ENCODE data around the gene IKZF1.

DNA sequence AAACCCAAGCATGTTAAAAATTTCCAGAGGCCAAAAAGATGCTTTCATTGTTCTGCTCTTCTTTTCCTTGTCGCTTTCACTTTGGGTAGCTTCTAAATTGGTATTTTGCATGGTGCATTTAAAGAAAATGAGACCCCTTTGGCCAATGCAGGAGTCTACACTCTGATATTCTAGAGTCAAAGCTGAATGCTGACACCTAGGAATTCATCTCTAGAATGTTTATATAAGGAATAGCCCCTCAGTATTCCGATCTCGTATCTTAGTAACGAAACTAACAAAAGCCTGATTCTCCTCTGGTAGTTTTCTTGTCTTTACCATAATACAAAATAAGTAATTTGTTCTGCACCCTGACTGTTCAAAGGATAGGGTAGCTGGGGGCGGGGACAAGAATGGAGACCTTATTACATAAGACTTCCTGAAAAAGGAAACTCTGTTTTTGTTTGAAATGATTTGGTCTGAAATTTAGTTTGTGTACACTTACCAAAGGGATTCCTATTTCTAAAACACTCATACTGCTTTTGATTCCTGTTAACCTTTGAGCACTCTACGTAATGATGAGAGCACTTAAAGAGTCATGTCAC, 17.1 kb downstream of the IKZF1 start:
- TF ChIP-seq CTCF (IDR thresholded peaks at IDR 0.05) (no peak), ZNF121 (CRISPR knock-in tag; IDR thresholded peaks at IDR 0.05) (no peak), TCF7 (CRISPR knock-in tag; IDR thresholded peaks at IDR 0.05; ENCODE audit: low read depth) (no peak)
- TF ChIP-seq, protein P1, sequence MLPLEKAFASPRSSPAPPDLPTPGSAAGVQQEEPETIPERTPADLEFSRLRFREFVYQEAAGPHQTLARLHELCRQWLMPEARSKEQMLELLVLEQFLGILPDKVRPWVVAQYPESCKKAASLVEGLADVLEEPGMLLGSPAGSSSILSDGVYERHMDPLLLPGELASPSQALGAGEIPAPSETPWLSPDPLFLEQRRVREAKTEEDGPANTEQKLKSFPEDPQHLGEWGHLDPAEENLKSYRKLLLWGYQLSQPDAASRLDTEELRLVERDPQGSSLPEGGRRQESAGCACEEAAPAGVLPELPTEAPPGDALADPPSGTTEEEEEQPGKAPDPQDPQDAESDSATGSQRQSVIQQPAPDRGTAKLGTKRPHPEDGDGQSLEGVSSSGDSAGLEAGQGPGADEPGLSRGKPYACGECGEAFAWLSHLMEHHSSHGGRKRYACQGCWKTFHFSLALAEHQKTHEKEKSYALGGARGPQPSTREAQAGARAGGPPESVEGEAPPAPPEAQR (CRISPR knock-in tag; IDR thresholded peaks at IDR 0.05) = no peak
- TF ChIP-seq, protein P2, sequence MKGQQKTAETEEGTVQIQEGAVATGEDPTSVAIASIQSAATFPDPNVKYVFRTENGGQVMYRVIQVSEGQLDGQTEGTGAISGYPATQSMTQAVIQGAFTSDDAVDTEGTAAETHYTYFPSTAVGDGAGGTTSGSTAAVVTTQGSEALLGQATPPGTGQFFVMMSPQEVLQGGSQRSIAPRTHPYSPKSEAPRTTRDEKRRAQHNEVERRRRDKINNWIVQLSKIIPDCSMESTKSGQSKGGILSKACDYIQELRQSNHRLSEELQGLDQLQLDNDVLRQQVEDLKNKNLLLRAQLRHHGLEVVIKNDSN (CRISPR knock-in tag; IDR thresholded peaks at IDR 0.05) = no peak

Measured in WTC11 (cell line).